Measurements from ENCODE around the gene TMEM182. TPM values are rescaled to one million over a fixed set of nuclear protein-coding genes. Genes with fewer than 3 reads are reported as not detected.

TMEM182 gene
- total RNA-seq, 4 donors from 2014 or later = 0.49 to 2.6 (median 0.75) TPM

DNA sequence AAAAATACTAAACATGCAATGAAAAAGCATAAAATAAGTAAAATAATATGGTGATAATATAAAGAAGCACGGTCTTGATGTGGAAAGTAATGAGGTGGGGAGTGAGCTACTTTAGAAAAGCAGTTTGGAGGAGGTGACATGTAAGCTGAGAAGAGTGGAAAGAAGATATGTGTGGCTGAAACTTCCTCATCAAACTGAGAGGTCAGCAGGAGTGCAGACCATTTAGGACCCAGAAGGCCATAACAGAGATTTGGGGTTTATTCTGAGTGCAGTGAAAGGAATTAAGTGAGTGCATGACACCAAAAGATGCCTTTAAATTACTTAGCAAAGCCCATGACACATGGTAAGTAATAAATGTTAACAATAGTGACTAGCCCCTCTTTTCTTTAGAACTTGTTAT lies 24.4 kb upstream of the TMEM182 start:
- Histone ChIP-seq H3K27ac (no peak overlapping the region), H3K4me1 (peaks cover 16% of the 10 kb centered on the region), H3K9me3 (no peaks in the 10 kb centered on the region), H3K4me3 (peak overlapping the region; percentile 94), H3K27me3 (no peaks in the 10 kb centered on the region), H3K36me3 (no peaks in the 10 kb centered on the region)
- no peak for DNase-seq (ENCODE audit: low spot score in 2 of 2)
- no peak for TF ChIP-seq POLR2AphosphoS5 (IDR thresholded peaks at IDR 0.05)
- TF ChIP-seq EP300 (IDR thresholded peaks at IDR 0.05) = no peak
- WGBS = 93% methylated on average over 1 of the region's 1 CpG

DNA sequence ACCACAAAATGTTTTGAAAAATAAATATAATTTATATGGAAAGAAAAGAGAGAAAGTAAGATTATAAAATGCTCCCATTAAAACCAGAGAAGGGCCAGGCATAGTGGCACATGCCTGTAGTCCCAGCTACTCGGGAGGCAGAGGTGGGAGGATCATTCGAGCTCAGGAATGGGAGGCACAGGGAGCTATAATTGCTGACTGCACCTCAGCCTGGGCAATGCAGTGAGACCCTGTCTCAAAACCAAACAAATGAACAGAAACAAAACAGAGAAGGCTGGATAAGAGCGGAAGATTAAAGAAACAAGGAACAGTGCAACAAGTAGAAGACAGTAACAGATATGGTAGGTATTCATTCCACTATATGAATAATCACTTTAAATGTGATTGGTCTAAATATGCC lies 18.6 kb upstream of the TMEM182 start:
- H3K9me3 ChIP-seq = no peaks in the 10 kb centered on the region
- no peak overlapping the region for H3K27ac ChIP-seq
- TF ChIP-seq POLR2AphosphoS5 (IDR thresholded peaks at IDR 0.05) (no peak), EP300 (IDR thresholded peaks at IDR 0.05) (no peak), POLR2A (IDR thresholded peaks at IDR 0.05) (no peak)
- TF ChIP-seq, protein P1, sequence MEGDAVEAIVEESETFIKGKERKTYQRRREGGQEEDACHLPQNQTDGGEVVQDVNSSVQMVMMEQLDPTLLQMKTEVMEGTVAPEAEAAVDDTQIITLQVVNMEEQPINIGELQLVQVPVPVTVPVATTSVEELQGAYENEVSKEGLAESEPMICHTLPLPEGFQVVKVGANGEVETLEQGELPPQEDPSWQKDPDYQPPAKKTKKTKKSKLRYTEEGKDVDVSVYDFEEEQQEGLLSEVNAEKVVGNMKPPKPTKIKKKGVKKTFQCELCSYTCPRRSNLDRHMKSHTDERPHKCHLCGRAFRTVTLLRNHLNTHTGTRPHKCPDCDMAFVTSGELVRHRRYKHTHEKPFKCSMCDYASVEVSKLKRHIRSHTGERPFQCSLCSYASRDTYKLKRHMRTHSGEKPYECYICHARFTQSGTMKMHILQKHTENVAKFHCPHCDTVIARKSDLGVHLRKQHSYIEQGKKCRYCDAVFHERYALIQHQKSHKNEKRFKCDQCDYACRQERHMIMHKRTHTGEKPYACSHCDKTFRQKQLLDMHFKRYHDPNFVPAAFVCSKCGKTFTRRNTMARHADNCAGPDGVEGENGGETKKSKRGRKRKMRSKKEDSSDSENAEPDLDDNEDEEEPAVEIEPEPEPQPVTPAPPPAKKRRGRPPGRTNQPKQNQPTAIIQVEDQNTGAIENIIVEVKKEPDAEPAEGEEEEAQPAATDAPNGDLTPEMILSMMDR (IDR thresholded peaks at IDR 0.05) = no peak
- H3K36me3 ChIP-seq = no peaks in the 10 kb centered on the region
- WGBS = 90% methylated on average over 3 of the region's 3 CpGs
- no peak overlapping the region for H3K4me3 ChIP-seq
- no peak for DNase-seq (ENCODE audit: low spot score in 2 of 2)
- H3K4me1 ChIP-seq = no peaks in the 10 kb centered on the region
- H3K27me3 ChIP-seq = no peaks in the 10 kb centered on the region

DNA sequence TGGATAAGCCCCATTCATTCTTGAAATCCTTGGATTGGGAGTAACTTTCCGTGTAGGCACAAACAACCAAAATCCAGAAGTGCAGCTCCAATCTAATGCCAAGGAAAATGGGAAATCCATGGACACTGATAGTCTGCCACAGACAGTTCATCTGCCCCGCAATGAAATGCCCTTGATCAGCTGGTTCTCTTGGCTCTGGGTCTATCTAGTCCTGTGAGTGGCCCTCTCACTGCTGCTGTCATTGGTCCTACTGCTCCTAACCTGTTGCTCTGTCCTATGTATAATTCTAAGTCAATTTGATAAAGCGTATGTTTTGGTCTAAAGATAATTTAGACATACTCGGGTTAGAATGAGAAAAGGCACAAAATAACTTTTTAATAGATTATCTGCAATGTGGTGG lies 13.7 kb upstream of the TMEM182 start:
- Histone ChIP-seq H3K36me3 (no peaks in the 10 kb centered on the region), H3K4me3 (no peak overlapping the region), H3K9me3 (no peaks in the 10 kb centered on the region), H3K27ac (no peak overlapping the region), H3K4me1 (no peaks in the 10 kb centered on the region), H3K27me3 (no peaks in the 10 kb centered on the region)
- 96% methylated on average over 4 of the region's 4 CpGs for WGBS
- TF ChIP-seq POLR2A (IDR thresholded peaks at IDR 0.05) = no peak
- TF ChIP-seq EP300 (IDR thresholded peaks at IDR 0.05) = no peak
- TF ChIP-seq POLR2AphosphoS5 (IDR thresholded peaks at IDR 0.05) = no peak
- TF ChIP-seq, protein P1 (IDR thresholded peaks at IDR 0.05) = no peak
- DNase-seq (ENCODE audit: low spot score in 2 of 2) = no peak

DNA sequence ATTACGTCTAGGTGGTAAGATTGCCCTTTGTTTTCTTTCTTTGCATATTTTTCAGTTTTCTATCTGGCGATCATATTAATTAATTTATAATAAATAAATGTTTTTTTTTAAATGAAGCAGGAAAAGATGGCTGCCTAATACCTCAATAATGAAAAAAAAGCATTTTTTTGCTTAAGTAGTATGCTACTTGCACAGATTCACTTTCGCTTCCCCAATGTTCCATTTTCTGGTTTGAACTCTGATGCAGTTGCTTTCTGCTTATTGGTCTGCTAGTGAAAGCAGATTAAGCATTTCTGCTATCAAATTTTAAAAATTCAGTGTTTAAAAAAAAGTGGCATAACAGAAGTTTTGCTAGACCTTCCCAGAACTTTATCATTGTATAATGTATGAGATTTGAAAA lies 11.9 kb upstream of the TMEM182 start:
- no peak for TF ChIP-seq POLR2A (IDR thresholded peaks at IDR 0.05)
- no peak for TF ChIP-seq EP300 (IDR thresholded peaks at IDR 0.05)
- no peak for TF ChIP-seq POLR2AphosphoS5 (IDR thresholded peaks at IDR 0.05)
- TF ChIP-seq, protein P1 (IDR thresholded peaks at IDR 0.05) = no peak
- Histone ChIP-seq H3K4me1 (no peaks in the 10 kb centered on the region), H3K27me3 (no peaks in the 10 kb centered on the region), H3K36me3 (no peaks in the 10 kb centered on the region), H3K9me3 (no peaks in the 10 kb centered on the region), H3K27ac (no peak overlapping the region), H3K4me3 (no peak overlapping the region)
- 96% methylated on average over 3 of the region's 3 CpGs for WGBS
- DNase-seq (ENCODE audit: low spot score in 2 of 2) = no peak

DNA sequence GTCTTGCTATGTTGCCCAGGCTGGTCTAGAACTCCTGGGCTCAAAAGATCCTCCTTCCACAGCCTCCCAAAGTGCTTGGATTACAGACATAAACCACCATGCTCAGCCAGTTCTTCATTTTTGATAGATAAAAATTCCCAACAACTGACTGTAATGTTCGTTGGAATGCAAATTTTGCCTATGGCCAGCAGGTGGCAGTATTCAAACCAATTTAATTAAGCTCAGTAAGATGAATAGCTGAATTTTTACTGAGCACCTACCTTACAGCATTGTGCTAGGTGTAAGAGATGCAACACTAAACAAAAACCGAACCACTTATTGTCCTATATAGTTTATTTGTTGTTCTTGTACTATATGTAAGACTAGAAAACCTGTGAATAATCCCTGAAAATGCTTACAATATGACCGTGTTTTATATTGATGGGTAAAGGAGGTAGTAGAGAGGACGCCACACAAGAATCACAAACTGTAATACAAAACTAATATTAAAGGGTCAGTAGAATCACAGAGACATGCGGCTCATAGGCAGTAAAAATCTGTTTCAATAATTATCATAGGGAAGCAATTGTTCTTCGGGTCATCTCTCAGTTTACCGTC lies 8.2 kb upstream of the TMEM182 start:
- TF ChIP-seq EP300 (IDR thresholded peaks at IDR 0.05) = no peak
- TF ChIP-seq, protein P1 (IDR thresholded peaks at IDR 0.05) = peak in 1 of 2 donors; percentile 63
- H3K4me3 ChIP-seq = no peak overlapping the region
- H3K36me3 ChIP-seq = no peaks in the 10 kb centered on the region
- 70% methylated on average over 7 of the region's 7 CpGs for WGBS
- DNase-seq (ENCODE audit: low spot score in 2 of 2) = no peak
- H3K27ac ChIP-seq = no peak overlapping the region
- H3K27me3 ChIP-seq = no peaks in the 10 kb centered on the region
- H3K9me3 ChIP-seq = no peaks in the 10 kb centered on the region
- H3K4me1 ChIP-seq = no peaks in the 10 kb centered on the region

Measured in suprapubic skin (tissue), 4 donors.